Activated CD8-positive, alpha-beta memory T cell treated with anti-CD3 and anti-CD28 coated beads, Interleukin-2, amount 50 U/mL, for 1 hour (primary cell): Measurements from ENCODE around the gene MYLK4.

Experiments used
- DNase-seq: peaks from one replicate; pipeline ENCODE4 v3.0.0-alpha.2; 2020; ENCODE audit errors: extremely low read depth

Gene MYLK4

GRCh38 chr6:2756687-2757224 is 6.0 kb upstream of the MYLK4 start:
- DNase-seq = no peak

DNA sequence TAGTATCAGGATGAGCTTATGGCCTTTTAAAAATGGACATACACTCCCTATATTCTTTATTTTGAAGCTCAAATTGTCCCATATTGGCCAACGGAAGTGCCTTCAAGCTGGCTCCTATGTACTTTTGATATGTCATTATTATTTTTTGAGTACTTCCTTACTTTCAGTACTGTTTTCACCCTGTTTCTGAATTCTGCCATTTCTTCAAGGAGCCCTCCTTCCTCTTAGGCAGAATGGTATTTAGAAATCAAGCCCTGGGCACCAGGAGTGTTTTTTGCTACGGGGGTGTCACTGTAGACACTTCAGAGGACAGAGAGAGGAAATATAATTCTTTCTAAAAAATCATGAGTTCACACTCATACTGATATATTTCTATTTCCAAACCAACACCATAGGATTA is 5.5 kb upstream of the MYLK4 start:
- no peak for DNase-seq

DNA sequence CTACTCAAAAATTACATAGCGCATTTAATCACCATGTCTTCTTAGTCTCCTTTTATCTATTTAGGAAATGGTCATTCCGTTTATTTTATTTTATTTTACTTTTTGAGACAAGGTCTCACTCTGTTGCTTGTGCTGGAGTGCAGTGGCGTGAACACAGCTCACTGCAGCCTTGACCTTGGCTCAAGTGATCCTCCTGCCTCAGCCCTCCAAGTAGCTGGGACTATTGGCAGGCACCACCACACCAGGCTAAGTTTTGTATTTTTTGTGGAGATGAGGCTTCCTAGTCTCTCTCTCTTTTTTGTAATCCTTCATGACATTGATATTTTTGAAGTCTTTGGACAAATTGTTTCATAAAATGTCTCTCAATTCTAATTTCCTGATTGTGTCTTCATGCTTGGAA is 4.7 kb upstream of the MYLK4 start:
- DNase-seq = no peak

DNA sequence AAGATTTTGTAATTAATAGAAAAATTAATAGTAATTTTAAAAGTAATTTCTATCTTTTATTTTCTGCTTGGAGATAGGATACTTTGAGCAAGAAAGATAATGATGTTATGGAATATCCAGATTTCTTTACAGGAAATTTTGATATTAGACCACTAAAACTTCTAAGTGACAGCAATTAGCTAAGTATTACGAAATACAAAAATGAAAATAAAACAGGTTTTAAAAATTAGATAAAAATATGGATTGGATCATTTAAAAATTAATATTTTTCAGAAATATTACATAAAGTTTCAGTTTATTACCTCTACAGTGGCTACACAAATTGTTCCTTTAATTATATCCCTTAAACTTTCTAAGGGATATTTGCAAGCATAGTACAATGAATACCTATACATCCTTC is 4.2 kb upstream of the MYLK4 start:
- no peak for DNase-seq

- DNase-seq = no peak
These were observed 3.7 kb upstream of the MYLK4 start for GRCh38 chr6:2754393-2754792.

DNA sequence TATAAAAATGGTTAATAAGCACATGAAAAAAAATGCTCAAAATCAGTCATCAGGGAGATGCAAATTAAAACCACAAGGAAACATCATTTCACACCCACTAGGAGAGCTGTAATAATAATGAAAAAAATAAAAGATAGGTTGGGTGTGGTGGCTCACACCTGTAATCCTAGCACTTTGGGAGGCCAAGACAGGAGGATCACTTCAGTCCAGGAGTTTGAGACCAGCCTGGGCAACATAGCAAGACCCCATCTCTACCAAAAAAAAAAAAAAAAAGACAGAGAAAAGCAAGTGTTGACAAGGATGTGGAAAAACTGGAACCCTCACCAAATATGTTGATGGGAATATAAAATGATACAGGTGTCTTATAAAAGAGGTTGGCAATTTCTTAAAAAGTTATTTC is 3.0 kb upstream of the MYLK4 start:
- DNase-seq = no peak

- DNase-seq = no peak
These were observed 2.4 kb upstream of the MYLK4 start for GRCh38 chr6:2753110-2753489.

- DNase-seq = no peak
These were observed 1.9 kb upstream of the MYLK4 start for GRCh38 chr6:2752477-2753109.

GRCh38 chr6:2751871-2752270 is 1.1 kb upstream of the MYLK4 start:
- DNase-seq = no peak

DNA sequence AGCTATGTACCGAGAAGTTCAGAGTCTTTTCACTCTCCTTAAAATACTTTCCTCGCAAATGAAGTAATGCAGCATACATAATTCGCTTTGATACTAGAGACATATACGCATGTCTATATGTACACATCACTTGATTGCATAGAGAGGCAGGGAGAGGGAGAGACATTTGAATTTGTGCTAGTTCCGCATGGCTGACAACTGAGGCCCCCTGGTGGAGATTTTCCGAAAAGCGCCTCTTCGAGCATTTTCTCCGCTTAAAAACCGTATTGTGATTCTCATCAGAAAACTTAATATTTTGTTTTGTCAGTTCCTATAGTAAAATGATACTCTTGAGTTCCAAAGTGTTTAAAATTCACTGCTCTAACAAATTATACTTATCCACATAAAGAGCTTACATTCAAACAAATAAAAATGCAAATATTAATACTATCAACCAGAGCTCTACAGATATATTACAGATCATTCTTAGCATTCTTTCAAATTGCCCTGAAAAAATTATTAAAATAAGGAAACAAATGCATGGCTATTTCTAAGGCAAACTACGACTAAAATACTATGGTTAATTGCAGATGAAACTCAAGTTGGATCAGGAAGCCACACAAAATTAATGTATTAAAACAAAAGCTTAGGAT is 637 bp downstream of the MYLK4 start:
- DNase-seq = no peak

GRCh38 chr6:2748183-2748582 is 2.5 kb downstream of the MYLK4 start:
- no peak for DNase-seq

DNA sequence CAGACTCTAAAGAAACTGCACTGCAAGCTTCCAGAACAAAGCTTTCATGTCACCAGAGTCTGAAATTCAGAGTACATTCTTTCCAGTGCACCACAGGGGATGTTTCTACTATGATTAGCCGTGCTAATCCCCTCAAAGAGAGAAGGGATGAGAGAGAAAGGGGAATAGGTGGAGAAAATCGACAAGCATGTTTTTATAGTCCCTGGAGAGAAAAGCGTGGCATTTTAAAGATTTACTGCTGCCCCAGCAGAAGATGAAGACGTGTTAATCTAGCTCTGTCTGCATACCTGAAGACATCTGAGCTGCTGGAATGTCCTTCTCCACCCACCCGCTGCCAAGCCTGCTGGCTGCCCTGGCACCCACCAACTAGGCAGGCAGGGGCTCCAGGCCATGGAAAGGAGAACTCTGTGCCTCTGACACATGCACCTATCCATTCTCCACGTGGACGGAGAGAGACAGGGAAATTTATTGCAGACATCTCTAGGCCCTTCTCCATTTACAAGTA is 4.1 kb downstream of the MYLK4 start:
- DNase-seq = no peak

DNA sequence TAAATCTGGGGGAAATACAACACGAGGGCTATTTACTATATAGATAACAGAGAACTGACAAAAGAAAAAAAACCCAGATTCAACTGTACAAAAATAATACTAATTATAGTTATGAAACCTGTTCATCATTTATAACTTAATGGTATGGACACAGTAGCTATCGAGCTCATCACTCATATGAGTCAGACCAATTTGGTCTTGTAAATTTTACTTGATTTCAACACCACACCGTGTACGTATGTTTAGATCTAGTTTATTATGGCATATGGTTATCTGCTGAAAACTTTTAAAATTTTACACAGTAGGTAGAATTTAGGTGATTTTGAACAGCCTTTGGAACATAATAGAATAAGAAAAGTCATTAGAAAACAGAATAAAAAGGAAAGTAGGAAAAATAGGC is 5.5 kb downstream of the MYLK4 start:
- no peak for DNase-seq

GRCh38 chr6:2744778-2745177 is 5.9 kb downstream of the MYLK4 start:
- DNase-seq = no peak

DNA sequence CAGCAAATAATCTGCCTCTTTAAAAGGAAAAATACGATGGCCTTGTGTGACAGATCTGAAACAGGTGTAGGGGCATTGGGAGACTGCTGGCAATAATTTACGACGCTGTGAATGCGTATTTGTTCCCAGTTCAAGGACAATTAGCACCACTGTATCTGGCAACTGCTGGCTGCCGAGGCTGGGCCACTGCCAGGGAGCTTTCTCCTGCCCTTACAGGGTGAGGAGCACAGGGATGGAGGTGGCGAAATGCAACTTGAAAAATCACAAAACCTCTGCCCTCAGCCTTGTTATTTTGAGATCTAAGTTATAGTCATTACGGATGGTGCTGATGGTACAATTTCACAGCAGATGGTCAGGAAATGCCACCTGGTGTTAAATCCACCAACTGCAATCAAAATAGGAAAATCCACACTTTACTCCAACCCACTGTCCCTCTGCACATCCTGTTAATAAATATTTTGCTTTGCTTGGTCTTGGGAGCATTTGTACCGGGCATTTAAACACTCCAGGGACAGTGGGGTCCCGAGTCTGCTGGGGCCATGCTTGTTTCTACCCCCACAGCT is 6.4 kb downstream of the MYLK4 start:
- no peak for DNase-seq

DNA sequence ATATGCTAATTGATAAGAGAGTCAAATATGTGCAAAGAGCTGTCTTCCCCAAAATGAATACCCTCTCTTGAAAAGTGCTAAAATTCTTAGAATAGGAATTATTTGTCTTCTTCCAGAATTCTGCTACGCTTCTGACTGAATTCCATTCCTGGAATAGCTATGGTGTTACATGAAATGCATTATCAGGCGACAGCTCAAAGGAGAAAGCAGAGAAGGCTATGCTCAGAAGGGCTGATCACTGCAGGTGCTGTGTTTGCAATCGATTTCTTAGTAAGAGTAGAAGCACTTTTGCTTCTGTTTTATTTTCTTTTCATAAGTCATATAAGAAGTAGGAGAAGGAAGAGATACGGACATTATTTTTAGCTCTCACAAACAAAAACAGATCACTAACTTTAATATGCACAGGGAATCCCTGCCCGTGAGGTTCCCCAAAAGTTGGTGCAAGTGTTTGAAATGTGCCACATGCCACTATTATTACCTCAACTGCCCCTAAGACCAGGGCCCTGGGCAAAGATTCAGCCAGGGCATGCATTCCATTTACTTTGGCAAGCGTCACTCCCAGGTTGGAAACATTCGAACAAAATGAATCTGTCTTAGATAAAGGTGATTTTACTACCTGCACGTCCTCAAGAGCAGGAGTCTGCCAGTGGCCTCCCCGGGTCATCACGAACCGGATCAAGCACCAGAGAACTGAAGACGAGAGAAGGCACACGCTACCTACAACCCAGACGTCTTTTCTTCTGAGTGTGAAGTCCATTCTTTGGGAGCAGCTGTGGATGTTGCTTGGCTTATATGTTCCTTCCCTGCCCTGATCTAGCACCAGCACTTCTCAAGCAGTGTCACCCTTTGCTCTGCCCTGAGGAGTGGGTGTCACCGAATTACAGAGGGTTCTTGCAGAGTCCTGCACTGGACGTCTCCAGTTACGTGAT is 7.2 kb downstream of the MYLK4 start:
- no peak for DNase-seq

DNA sequence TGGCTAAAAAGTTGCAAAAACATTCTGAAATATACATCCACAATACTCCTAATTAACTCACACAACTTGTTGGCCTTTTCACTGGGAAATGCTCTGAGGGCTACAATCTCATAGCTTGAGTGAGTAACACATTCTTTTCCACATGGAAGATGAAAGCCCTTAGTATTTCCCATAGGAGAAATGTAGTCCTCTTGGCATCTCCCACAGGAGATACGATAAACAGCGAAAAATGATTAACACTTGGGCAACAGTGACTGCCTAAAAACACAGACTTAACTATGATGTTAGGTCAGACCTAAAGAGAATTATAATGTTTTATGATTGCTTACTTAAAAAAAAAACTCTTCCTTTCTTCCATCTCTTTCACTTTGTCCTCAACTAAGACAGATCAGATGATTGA is 9.0 kb downstream of the MYLK4 start:
- no peak for DNase-seq

DNA sequence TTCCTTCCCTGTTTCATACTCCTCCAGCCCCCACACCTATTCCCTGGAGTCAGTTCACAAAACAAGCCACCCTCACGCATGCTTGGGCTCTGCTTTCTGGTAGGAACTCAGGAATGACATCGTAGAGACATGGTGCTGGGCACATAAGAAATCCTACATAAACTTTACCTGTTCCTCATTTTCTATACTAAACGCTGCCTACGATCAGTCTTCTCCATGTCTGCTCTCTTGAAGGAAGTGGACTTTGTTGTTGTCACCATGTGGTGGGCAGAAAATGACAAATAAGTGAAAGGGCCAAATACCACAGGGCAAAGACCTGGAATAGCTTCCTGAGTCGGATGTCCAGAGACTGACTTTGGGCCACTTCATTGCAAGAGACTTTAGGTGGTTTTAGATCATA is 10.1 kb downstream of the MYLK4 start:
- DNase-seq = no peak

DNA sequence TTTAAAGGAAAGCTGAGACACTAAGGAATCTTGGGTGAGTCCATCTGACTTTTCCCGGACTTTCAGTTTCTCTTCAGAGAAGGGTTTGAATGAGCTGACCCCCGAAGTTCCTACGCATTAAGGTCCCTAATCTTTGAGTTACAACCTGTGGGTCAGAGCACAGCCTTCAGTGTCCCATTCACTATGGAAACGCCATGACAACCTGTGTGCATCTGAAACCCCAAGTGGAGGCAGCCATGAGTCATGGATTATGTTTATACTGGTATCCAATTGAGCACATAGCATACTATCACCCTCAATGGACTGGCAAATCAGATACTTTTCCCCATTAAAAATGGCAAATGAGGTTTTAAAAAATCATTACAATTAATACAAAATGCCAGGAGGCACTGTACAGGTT is 11.4 kb downstream of the MYLK4 start:
- DNase-seq = no peak

DNA sequence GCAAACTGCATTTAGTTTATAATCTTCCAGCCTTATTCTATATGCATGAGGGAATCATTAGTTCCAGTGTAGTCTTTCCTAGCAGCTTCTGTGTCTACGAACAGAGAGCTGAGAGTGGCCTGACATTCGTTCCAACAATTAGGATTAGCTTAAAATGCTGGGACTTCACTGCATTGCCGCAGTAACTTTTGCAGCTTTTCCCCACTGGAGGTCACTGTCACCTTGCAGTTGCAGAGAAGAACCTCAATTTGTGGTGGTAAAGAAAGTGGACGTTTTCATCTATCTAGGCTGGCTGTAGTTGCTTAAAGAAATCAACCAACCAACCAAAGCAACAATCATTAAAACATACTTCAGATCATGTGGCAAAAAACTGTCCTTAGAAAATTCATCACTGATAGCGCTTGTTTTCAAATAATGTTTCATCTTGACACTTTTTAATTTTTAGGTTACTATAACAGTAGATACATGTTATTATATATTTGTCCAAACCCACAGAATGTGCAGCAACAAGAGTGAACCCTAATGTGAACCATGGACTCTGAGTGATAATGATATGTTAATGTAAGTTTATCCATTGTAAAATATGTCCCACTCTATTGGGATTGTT is 12.2 kb downstream of the MYLK4 start:
- DNase-seq = no peak

DNA sequence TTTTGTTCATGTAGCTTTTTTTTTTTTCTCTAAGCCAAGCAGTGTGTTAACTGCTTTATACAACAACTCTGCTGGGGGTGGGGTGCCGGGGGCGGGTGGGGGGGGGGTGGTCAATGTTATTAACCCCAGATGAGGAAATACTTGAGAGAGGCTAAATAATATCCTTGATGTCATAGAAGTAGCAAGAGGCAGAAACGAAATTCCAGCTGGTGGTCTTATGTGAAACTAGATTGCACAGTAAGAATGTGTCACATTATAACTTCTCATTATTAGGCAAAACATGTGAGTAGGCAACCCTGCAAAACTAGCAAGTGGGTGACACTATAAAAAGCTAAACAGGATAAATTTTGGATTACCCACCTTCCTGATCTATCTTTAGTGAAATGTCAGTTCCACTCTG is 12.8 kb downstream of the MYLK4 start:
- no peak for DNase-seq
